K562 (cell line): ENCODE data around the gene WWC2. TPM values are rescaled to one million over a fixed set of nuclear protein-coding genes. Genes with fewer than 3 reads are reported as not detected.

Experiments
- ATAC-seq: fragments of 200-7000 bp; cut with Tn5 transposase; 3 replicates; pipeline ENCODE4 v1.9.1; 2020; ENCODE audit warnings: moderate library complexity
- BruUV-seq: library from RNA; stranded (reverse); fragments of 400-500 nt; replicated peaks from 2 replicates; lab custom pipeline; 2021; lab: Mats Ljungman, UMichigan
- CTCF ChIA-PET: fragments of 300-600 bp; formaldehyde crosslinking; extraction: SDS; loops from one replicate; lab custom pipeline; 2021; ENCODE audit warnings: low intra/inter-chr PET ratio; lab: Yijun Ruan, JAX
- POLR2A ChIA-PET: fragments of 300-600, 350-650 bp; sonication (Branson Sonifier 250); formaldehyde crosslinking; extraction: SDS; loops from one replicate; lab custom pipeline; 2021; ENCODE audit warnings: antibody characterized with exemption, inconsistent platforms; lab: Yijun Ruan, JAX
- DNase-seq, 4 experiments: peaks; one replicate each; pipeline versions ENCODE4 v3.0.0 to v3.0.0-alpha.2; 2011 to 2018; ENCODE audit warnings: low spot score in 3 of 4, mixed read lengths in 3 of 4; ENCODE audit errors: extremely low read depth in 1 of 4
- FAIRE-seq: peaks from 2 replicates; lab custom pipeline; 2011; peaks lifted over from hg19 to GRCh38; lab: Jason Lieb, UNC
- H2AFZ ChIP-seq: 2 replicates; pipeline ENCODE4 v1.6.0; 2011; ENCODE audit warnings: low read depth, low read length, control low read depth, inconsistent platforms
- H3K27ac ChIP-seq: fragments of 200-600 bp; 3 replicates; pipeline ENCODE4 v1.8.0; 2011; ENCODE audit warnings: low read depth, mild to moderate bottlenecking, control low read depth, inconsistent platforms, low read length, moderate library complexity, mixed read lengths; ENCODE audit errors: extremely low read depth
- H3K27me3 ChIP-seq, 2 experiments: fragments of 300-600 bp in 1 of 2; 2 replicates in 1 of 2; 3 replicates in 1 of 2; pipeline versions ENCODE4 v1.6.0 to v1.8.0; 2011; ENCODE audit warnings: inconsistent platforms in 2 of 2, low read length in 2 of 2, mild to moderate bottlenecking in 1 of 2, mixed read lengths in 1 of 2, moderate library complexity in 1 of 2; ENCODE audit not compliant: control insufficient read depth in 2 of 2, insufficient read depth in 2 of 2
- H3K36me3 ChIP-seq: fragments of 300-600 bp; 3 replicates; pipeline ENCODE4 v1.8.0; 2011; ENCODE audit warnings: mild to moderate bottlenecking, low read length, inconsistent platforms; ENCODE audit not compliant: control insufficient read depth, insufficient read depth
- H3K4me1 ChIP-seq, 2 experiments: fragments of 200-600 bp in 1 of 2; replicated peaks in 1 of 2; 2 replicates in 1 of 2; 3 replicates in 1 of 2; pipeline versions ENCODE4 v1.5.1 to v1.8.0; 2011; ENCODE audit warnings: inconsistent platforms in 2 of 2, low read length in 2 of 2, mild to moderate bottlenecking in 1 of 2, mixed read lengths in 1 of 2, moderate library complexity in 1 of 2; ENCODE audit not compliant: control insufficient read depth in 2 of 2, insufficient read depth in 2 of 2
- H3K4me2 ChIP-seq: 2 replicates; pipeline ENCODE4 v1.6.1; 2011; ENCODE audit warnings: low read length, control low read depth, inconsistent platforms, mixed read lengths; ENCODE audit not compliant: insufficient read depth
- H3K4me3 ChIP-seq: fragments of 200-600 bp; sonication (generic), shearing (Covaris generic); 2 replicates; pipeline ENCODE4 v1.5.1; 2016; ENCODE audit warnings: control low read depth, inconsistent platforms
- H3K79me2 ChIP-seq: fragments of 200-600 bp; 3 replicates; pipeline ENCODE4 v1.8.0; 2011; ENCODE audit warnings: low read length, inconsistent platforms; ENCODE audit not compliant: control insufficient read depth, insufficient read depth
- H3K9ac ChIP-seq, 2 experiments: 2 replicates each; pipeline versions ENCODE4 v1.6.0 to v1.6.1; 2011; ENCODE audit warnings: low read depth in 2 of 2, low read length in 2 of 2, control low read depth in 1 of 2, inconsistent platforms in 1 of 2, mild to moderate bottlenecking in 1 of 2, mixed read lengths in 1 of 2; ENCODE audit not compliant: insufficient read depth in 1 of 2
- H3K9me1 ChIP-seq: one replicate; pipeline ENCODE4 v1.6.0; 2011; ENCODE audit warnings: inconsistent platforms, mild to moderate bottlenecking, low read length, moderate library complexity; ENCODE audit not compliant: control insufficient read depth, insufficient read depth
- H3K9me3 ChIP-seq: replicated peaks from 2 replicates; pipeline ENCODE4 v1.5.1; 2011; ENCODE audit warnings: low read depth, low read length, inconsistent platforms; ENCODE audit not compliant: control insufficient read depth, insufficient read depth
- H4K20me1 ChIP-seq: replicated peaks from 2 replicates; pipeline ENCODE4 v1.6.1; 2011; ENCODE audit warnings: low read length, inconsistent platforms, mixed read lengths; ENCODE audit not compliant: control insufficient read depth, insufficient read depth
- CBX8 ChIP-seq: fragments of 200-600 bp; sonication (generic); IDR thresholded peaks from 2 replicates; pipeline ENCODE4 v1.6.1; 2012; ENCODE audit warnings: borderline replicate concordance, mixed run types, low read depth, mild to moderate bottlenecking, moderate library complexity, mixed read lengths, low read length, control low read depth, inconsistent platforms; ENCODE audit not compliant: poor library complexity, severe bottlenecking; ENCODE audit errors: extremely low read depth
- EGR1 ChIP-seq: fragments of 450-650 bp; conservative IDR thresholded peaks from 2 replicates; pipeline ENCODE4 v1.6.1; 2017; ENCODE audit warnings: mild to moderate bottlenecking
- GATA2 ChIP-seq: sonication (generic); formaldehyde crosslinking; IDR thresholded peaks from 2 replicates; pipeline ENCODE4 v1.4.0; 2020; ENCODE audit warnings: mild to moderate bottlenecking, missing genetic modification reagents
- IFI16 ChIP-seq: fragments of 250-450 bp; sonication (Bioruptor Pico); IDR thresholded peaks from 2 replicates; pipeline ENCODE4 v2.1.2; 2022; ENCODE audit warnings: mild to moderate bottlenecking, inconsistent platforms
- KHSRP ChIP-seq: fragments of 450-650 bp; IDR thresholded peaks from 2 replicates; pipeline ENCODE4 v1.6.1; 2017
- MAFF ChIP-seq: IDR thresholded peaks from 2 replicates; pipeline ENCODE4 v1.6.1; 2012; ENCODE audit warnings: low read length, improper control_type of control experiment
- NCOA4 ChIP-seq: fragments of 450-650 bp; IDR thresholded peaks from 2 replicates; pipeline ENCODE4 v1.6.1; 2018; ENCODE audit warnings: mild to moderate bottlenecking; ENCODE audit not compliant: partially characterized antibody
- THRB ChIP-seq: fragments of 450-650 bp; formaldehyde crosslinking; conservative IDR thresholded peaks from 2 replicates; pipeline ENCODE4 v1.4.0; 2022; ENCODE audit warnings: mild to moderate bottlenecking, missing genetic modification characterization
- ZNF766 ChIP-seq: fragments of 200-800 bp; sonication (Bioruptor generic); conservative IDR thresholded peaks from 2 replicates; pipeline ENCODE4 v1.6.1; 2016; ENCODE audit warnings: missing genetic modification characterization, missing compliant biosample characterization
- WGBS: fragments of 100-300 bp; shearing (Covaris generic); methylation state at CpG from one replicate; pipeline ENCODE4 v1.1.6; 2016; ENCODE audit warnings: low coverage, mixed read lengths; ENCODE audit not compliant: insufficient coverage; ENCODE audit errors: missing lambda C conversion rate; 5-methylcytosine and 5-hydroxymethylcytosine counted together
- in situ Hi-C: fragments of 300-500 bp; cut with MboI; formaldehyde crosslinking; loops from 4 replicates; pipeline ENCODE4 v1.15.0; 2018; ENCODE audit warnings: inconsistent platforms, mixed read lengths
- intact Hi-C: fragments of 100-400 bp; cut with micrococcal nuclease; formaldehyde crosslinking; loops from 2 replicates; pipeline ENCODE4 v1.14.2; 2022
- polyA plus RNA-seq, 8 experiments: library from polyadenylated mRNA; depleted of rRNA in 4 of 8; stranded (reverse) in 5 of 8; unstranded in 3 of 8; fragments of >200 nt; fragmentation: Nextera tagmentation in 2 of 8; fragmentation: Illumina TruSeq in 1 of 8; extraction: Ambion mirVana in 2 of 8; extraction: Trizol in 1 of 8; gene quantifications; 2 replicates each; pipeline versions ENCODE4 v1.2.1 to v1.2.3, GENCODE V29; 2011 to 2014; ENCODE audit warnings: inconsistent platforms in 1 of 8, missing spikeins in 1 of 8
- total RNA-seq, 7 experiments: library from RNA; depleted of rRNA in 6 of 7; stranded (reverse); fragments of >200 nt in 6 of 7; fragmentation: Illumina TruSeq in 2 of 7; extraction: Trizol in 2 of 7; gene quantifications; 2 replicates each; pipeline versions ENCODE4 v1.2.1 to v1.2.3, GENCODE V29; 2011 to 2021; ENCODE audit warnings: low replicate concordance in 1 of 7
- TF ChIP-seq, protein P1 (sequence below): sonication (generic); formaldehyde crosslinking; IDR thresholded peaks from 2 replicates; pipeline ENCODE4 v1.8.1; 2023; ENCODE audit warnings: missing genetic modification reagents, mild to moderate bottlenecking, borderline replicate concordance
- TF ChIP-seq, protein P2 (sequence below): sonication (generic); formaldehyde crosslinking; IDR thresholded peaks from 2 replicates; pipeline ENCODE4 v1.8.0; 2023; ENCODE audit warnings: missing genetic modification reagents, mild to moderate bottlenecking, borderline replicate concordance

The WWC2 gene
- total and polyA plus RNA-seq, 9 of the 15 experiments (the other 6 are each of a cell fraction or from before 2014, with no cell fraction given), result 3.7 to 39.4 (median 19.6) TPM

- Histone ChIP-seq H3K4me1 (no peaks in the 10 kb centered on the region), H3K79me2 (no peaks in the 10 kb centered on the region), H3K27ac (no peak overlapping the region), H4K20me1 (no peaks in the 10 kb centered on the region), H3K4me3 (no peak overlapping the region), H3K36me3 (peaks cover 28% of the 10 kb centered on the region; the same call in 2 of the 3 replicates), H2AFZ (no peak overlapping the region), H3K4me2 (no peak overlapping the region), H3K9me1 (no peaks in the 10 kb centered on the region), H3K9me3 (no peaks in the 10 kb centered on the region), H3K27me3 (no peaks in the 10 kb centered on the region), H3K9ac (no peak overlapping the region)
- DNase-seq (no peak), FAIRE-seq (no peak), ATAC-seq (no peak)
- 77% methylated on average over 2 of the region's 2 CpGs for WGBS
- no TSS peak for BruUV-seq
- in situ Hi-C loops (no loop called here), intact Hi-C loops (no loop called here)
- CTCF ChIA-PET, result no interaction called here
- POLR2A ChIA-PET, result no interaction called here
- TF ChIP-seq ZNF766 (CRISPR knock-in tag), result no peak
- no peak for TF ChIP-seq NCOA4
- TF ChIP-seq, protein P1, sequence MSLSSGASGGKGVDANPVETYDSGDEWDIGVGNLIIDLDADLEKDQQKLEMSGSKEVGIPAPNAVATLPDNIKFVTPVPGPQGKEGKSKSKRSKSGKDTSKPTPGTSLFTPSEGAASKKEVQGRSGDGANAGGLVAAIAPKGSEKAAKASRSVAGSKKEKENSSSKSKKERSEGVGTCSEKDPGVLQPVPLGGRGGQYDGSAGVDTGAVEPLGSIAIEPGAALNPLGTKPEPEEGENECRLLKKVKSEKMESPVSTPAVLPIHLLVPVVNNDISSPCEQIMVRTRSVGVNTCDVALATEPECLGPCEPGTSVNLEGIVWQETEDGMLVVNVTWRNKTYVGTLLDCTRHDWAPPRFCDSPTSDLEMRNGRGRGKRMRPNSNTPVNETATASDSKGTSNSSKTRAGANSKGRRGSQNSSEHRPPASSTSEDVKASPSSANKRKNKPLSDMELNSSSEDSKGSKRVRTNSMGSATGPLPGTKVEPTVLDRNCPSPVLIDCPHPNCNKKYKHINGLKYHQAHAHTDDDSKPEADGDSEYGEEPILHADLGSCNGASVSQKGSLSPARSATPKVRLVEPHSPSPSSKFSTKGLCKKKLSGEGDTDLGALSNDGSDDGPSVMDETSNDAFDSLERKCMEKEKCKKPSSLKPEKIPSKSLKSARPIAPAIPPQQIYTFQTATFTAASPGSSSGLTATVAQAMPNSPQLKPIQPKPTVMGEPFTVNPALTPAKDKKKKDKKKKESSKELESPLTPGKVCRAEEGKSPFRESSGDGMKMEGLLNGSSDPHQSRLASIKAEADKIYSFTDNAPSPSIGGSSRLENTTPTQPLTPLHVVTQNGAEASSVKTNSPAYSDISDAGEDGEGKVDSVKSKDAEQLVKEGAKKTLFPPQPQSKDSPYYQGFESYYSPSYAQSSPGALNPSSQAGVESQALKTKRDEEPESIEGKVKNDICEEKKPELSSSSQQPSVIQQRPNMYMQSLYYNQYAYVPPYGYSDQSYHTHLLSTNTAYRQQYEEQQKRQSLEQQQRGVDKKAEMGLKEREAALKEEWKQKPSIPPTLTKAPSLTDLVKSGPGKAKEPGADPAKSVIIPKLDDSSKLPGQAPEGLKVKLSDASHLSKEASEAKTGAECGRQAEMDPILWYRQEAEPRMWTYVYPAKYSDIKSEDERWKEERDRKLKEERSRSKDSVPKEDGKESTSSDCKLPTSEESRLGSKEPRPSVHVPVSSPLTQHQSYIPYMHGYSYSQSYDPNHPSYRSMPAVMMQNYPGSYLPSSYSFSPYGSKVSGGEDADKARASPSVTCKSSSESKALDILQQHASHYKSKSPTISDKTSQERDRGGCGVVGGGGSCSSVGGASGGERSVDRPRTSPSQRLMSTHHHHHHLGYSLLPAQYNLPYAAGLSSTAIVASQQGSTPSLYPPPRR (CRISPR knock-in tag), result no peak
- TF ChIP-seq THRB, result no peak
- no peak for TF ChIP-seq IFI16
- no peak for TF ChIP-seq EGR1
- no peak for TF ChIP-seq KHSRP
- no peak for TF ChIP-seq MAFF
- TF ChIP-seq GATA2, result no peak
- no peak for TF ChIP-seq CBX8
- TF ChIP-seq, protein P2, sequence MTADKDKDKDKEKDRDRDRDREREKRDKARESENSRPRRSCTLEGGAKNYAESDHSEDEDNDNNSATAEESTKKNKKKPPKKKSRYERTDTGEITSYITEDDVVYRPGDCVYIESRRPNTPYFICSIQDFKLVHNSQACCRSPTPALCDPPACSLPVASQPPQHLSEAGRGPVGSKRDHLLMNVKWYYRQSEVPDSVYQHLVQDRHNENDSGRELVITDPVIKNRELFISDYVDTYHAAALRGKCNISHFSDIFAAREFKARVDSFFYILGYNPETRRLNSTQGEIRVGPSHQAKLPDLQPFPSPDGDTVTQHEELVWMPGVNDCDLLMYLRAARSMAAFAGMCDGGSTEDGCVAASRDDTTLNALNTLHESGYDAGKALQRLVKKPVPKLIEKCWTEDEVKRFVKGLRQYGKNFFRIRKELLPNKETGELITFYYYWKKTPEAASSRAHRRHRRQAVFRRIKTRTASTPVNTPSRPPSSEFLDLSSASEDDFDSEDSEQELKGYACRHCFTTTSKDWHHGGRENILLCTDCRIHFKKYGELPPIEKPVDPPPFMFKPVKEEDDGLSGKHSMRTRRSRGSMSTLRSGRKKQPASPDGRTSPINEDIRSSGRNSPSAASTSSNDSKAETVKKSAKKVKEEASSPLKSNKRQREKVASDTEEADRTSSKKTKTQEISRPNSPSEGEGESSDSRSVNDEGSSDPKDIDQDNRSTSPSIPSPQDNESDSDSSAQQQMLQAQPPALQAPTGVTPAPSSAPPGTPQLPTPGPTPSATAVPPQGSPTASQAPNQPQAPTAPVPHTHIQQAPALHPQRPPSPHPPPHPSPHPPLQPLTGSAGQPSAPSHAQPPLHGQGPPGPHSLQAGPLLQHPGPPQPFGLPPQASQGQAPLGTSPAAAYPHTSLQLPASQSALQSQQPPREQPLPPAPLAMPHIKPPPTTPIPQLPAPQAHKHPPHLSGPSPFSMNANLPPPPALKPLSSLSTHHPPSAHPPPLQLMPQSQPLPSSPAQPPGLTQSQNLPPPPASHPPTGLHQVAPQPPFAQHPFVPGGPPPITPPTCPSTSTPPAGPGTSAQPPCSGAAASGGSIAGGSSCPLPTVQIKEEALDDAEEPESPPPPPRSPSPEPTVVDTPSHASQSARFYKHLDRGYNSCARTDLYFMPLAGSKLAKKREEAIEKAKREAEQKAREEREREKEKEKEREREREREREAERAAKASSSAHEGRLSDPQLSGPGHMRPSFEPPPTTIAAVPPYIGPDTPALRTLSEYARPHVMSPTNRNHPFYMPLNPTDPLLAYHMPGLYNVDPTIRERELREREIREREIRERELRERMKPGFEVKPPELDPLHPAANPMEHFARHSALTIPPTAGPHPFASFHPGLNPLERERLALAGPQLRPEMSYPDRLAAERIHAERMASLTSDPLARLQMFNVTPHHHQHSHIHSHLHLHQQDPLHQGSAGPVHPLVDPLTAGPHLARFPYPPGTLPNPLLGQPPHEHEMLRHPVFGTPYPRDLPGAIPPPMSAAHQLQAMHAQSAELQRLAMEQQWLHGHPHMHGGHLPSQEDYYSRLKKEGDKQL (CRISPR knock-in tag), result no peak
Observed at GRCh38 chr4:183291070-183291469, 192.0 kb downstream of the WWC2 start.
